ENCODE measurements around the gene HOXD10. TPM values are rescaled to one million over a fixed set of nuclear protein-coding genes. Genes with fewer than 3 reads are reported as not detected.

HOXD10 gene
- total and polyA plus RNA-seq, 9 of the 15 experiments (the other 6 are each of a cell fraction or from before 2014, with no cell fraction given): not detected

GRCh38 chr2:176117162-176117822 lies 714 bp downstream of the HOXD10 start:
- peaks cover 81 to 83% of the 10 kb centered on the region in 2 experiments for H3K27me3 ChIP-seq (ENCODE audit: control insufficient read depth in 2 of 2, insufficient read depth in 2 of 2, low read length in 2 of 2)
- no peaks in the 10 kb centered on the region for H3K9me3 ChIP-seq (replicated peaks; ENCODE audit: control insufficient read depth, insufficient read depth, low read depth, low read length)
- no peaks in the 10 kb centered on the region for H3K9me1 ChIP-seq (ENCODE audit: control insufficient read depth, insufficient read depth, low read length)
- CTCF ChIA-PET (ENCODE audit: low intra/inter-chr PET ratio): no interaction called here
- no peak overlapping the region for H3K27ac ChIP-seq (ENCODE audit: extremely low read depth, low read depth, low read length)
- no peak for ATAC-seq
- POLR2A ChIA-PET: interaction anchor here (0.6 kb wide), 1 partner anchor 52 kb away, joined by 3 read pairs; no protein-coding TSS in a partner anchor
- no peak overlapping the region for H3K4me2 ChIP-seq (ENCODE audit: insufficient read depth, low read length)
- TF ChIP-seq NFRKB (IDR thresholded peaks at IDR 0.05; ENCODE audit: low read depth) (no peak), ZNF398 (CRISPR knock-in tag; IDR thresholded peaks at IDR 0.05) (no peak), ILK (tag; IDR thresholded peaks at IDR 0.05; ENCODE audit: borderline replicate concordance, low read depth) (no peak), ZFX (CRISPR knock-in tag; IDR thresholded peaks at IDR 0.05) (no peak), SIRT6 (IDR thresholded peaks at IDR 0.05; ENCODE audit: low read depth, low read length) (no peak), ZNF217 (CRISPR knock-in tag; IDR thresholded peaks at IDR 0.05) (no peak), JUND (IDR thresholded peaks at IDR 0.05; ENCODE audit: borderline replicate concordance, low read depth, low read length) (no peak), JUND (tag; IDR thresholded peaks at IDR 0.05; ENCODE audit: borderline replicate concordance, low read depth, low read length) (no peak), HNRNPH1 (optimal IDR thresholded peaks at IDR 0.05; ENCODE audit: low read depth, low read length) (no peak), NEUROD1 (IDR thresholded peaks at IDR 0.05; ENCODE audit: borderline replicate concordance, low read depth, low read length, partially characterized antibody) (no peak), ZNF583 (CRISPR knock-in tag; IDR thresholded peaks at IDR 0.05) (no peak), TFE3 (CRISPR knock-in tag; IDR thresholded peaks at IDR 0.05) (no peak)
- in situ Hi-C loops (cut with MboI) (no loop called here), intact Hi-C loops (cut with micrococcal nuclease) (no loop called here)
- H4K20me1 ChIP-seq (replicated peaks; ENCODE audit: control insufficient read depth, insufficient read depth, low read length): no peaks in the 10 kb centered on the region; the same call in 1 of the 2 replicates
- no peak overlapping the region for H3K4me3 ChIP-seq
- H3K4me1 ChIP-seq (replicated peaks in 1 of 2; ENCODE audit: control insufficient read depth in 2 of 2, insufficient read depth in 2 of 2, low read length in 2 of 2): peaks cover 0 to 25% of the 10 kb centered on the region in 2 experiments; a peak in 1 of 5 replicates
- H3K36me3 ChIP-seq (ENCODE audit: control insufficient read depth, insufficient read depth, low read length): no peaks in the 10 kb centered on the region
- H3K79me2 ChIP-seq (ENCODE audit: control insufficient read depth, insufficient read depth, low read length): no peaks in the 10 kb centered on the region
- WGBS (ENCODE audit: insufficient coverage, low coverage, missing lambda C conversion rate): 1% methylated on average over 34 of the region's 40 CpGs
- BruUV-seq (replicated peaks): no TSS peak
- H3K9ac ChIP-seq (ENCODE audit: insufficient read depth in 1 of 2, low read depth in 2 of 2, low read length in 2 of 2): no peak overlapping the region
- no peak overlapping the region for H2AFZ ChIP-seq (ENCODE audit: low read depth, low read length)
- DNase-seq (ENCODE audit: extremely low read depth in 1 of 4, low spot score in 3 of 4): no peak
- FAIRE-seq: no peak
